UCSD-AML1 (cell line): Measurements from ENCODE around the gene MSRB1.
"Not testable (repeated sequence)": the region's sequence is repeated elsewhere in the genome, so short reads cannot be mapped to it uniquely, and the experiment has no call there.

Source experiments
- DNase-seq: peaks from one replicate; lab custom pipeline; 2025; ENCODE audit not compliant: unreplicated experiment; lab: John Stamatoyannopoulos, UW

The MSRB1 gene

GRCh38 chr16:1903845-1904840, 38.9 kb downstream of the MSRB1 start:
- DNase-seq = no peak

- DNase-seq = no peak
Observed at GRCh38 chr16:1903220-1903574, 39.8 kb downstream of the MSRB1 start.

GRCh38 chr16:1902547-1903219, 40.3 kb downstream of the MSRB1 start:
- no peak for DNase-seq

- no peak for DNase-seq
Observed at GRCh38 chr16:1900452-1900774, 42.6 kb downstream of the MSRB1 start.

- DNase-seq = no peak
Observed at GRCh38 chr16:1899641-1900451, 43.2 kb downstream of the MSRB1 start.

GRCh38 chr16:1897692-1898091, 45.3 kb downstream of the MSRB1 start:
- not testable (repeated sequence) for DNase-seq

GRCh38 chr16:1895949-1896675, 46.9 kb downstream of the MSRB1 start:
- DNase-seq = no peak

GRCh38 chr16:1895068-1895467, 47.9 kb downstream of the MSRB1 start:
- no peak for DNase-seq

- no peak for DNase-seq
Observed at GRCh38 chr16:1890708-1891050, 52.3 kb downstream of the MSRB1 start.

GRCh38 chr16:1890024-1890707, 52.8 kb downstream of the MSRB1 start:
- DNase-seq = no peak
